Bronchus fibroblast of lung (primary cell): ENCODE measurements around the gene MYH14. TPM values are rescaled to one million over a fixed set of nuclear protein-coding genes. Genes with fewer than 3 reads are reported as not detected.

Experiments used
- total RNA-seq: library from RNA; depleted of rRNA; stranded (reverse); fragments of >200 nt; gene quantifications from 2 replicates; pipeline ENCODE4 v1.2.3, GENCODE V29; 2015

The MYH14 gene
- total RNA-seq, result not detected in 2 replicates

DNA sequence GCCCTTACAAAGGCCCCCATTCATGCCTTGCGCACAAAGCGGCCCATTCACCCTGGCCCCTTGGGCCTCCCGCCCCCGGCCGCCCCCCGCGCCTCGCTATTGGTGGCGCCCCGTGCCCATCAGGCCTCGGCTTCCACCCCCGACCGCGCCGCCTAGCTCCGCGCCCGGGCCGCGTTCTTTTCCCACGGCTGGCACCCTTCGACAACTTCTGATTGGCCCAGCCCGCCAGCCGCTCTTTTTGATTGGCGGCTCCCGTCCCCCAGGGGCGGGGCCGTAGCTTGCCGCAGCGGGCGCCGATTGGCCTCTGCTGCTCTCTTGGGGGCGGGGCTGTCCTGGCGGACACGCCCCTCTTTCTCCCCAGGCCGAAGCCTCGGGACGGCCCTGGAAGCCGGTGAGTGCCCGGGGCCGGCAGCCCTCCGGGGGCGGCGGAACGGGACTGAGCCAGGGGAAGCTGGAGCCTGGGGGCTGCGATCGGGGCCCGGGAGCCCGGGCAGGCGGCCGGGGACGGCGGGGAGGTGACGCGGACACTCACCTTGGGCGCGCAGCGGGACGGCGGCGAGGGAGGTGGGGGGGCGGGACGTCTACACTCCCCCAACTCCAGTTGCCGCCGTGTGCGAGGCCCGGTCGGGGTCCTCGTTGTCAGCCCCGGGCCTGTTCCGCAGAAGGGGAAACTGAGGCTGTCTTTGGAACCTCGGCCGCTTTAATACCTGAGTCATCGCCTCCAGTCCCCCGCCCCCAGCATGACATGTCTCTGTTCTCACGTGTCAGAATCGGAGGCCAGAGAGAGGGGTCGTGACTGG, at the start of gene MYH14:
MYH14 (plus strand) TSS at position 342 of the 800 bp plus-strand sequence. CDS start 6,744 bp downstream, outside the sequence.

DNA sequence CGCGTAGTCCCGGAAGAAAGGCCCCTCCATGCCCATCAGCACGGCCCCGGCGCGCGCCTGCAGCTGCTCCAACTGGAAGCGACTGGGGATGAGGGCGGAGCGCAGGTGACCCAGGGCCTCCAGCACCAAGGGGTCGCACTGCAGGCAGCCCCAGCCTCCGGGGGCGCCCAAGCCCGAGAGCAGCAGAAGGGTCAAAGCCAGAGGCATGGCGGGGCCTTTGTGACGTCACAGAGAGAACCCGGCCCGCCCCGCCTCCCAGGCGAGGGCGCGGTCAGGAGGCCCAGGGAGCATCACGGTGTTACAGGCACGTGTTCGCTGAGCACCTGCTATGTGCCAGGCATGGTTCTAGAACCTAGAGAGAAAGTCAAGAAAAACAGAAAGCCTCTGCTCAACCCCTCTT, 40.4 kb upstream of the MYH14 start, which contains the start of gene IZUMO2:
IZUMO2 (minus strand) TSS at position 294 of the 400 bp plus-strand sequence; CDS start at position 207, 87 bp downstream.

DNA sequence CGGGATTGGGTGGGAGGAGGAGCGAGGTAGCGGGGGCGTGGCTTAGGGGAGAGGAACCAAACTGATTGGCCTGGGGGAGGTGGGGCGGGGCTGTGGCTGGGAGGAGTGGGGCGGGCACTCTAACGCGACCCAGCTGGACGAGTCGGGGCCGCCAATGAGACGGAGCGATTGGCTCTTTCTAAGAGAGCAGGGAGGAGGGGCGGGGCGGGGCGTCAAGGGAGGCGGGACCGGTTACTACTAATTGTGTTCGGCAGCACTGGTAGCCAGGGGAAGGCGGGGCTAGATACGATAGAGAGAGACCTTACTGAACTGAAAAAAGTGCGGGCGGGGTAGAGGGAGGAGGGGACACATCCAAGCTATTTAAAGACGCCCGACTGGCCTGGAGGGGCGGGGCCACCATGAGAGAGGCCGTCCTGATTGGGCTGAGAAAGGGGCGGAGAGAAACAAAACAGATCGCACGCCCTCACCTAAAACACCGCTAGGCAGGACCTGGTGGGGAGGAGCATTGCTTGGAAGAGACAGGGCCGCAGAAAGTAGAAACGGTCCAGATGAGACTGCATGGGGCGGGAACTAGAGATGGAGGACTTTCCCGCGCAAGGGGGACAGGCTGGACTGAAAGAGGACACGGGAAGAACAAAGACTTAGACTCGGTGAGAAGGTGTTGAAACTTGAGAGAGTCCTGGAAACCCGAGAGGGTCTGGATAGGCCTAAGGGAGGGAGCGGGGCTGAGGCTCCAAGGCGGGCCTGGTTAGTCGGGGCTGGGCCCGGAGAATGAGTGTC, 125.9 kb downstream of the MYH14 start, which contains the start of gene KCNC3:
KCNC3 (minus strand) TSS at position 232 of the 780 bp plus-strand sequence. CDS start 295 bp downstream, outside the sequence.

Other genes with a start within 250 kb of the MYH14 start
- not detected in 2 replicates for gene SIGLEC11, start 242.4 kb upstream of the MYH14 start, total RNA-seq
- 25.9 and 28.2 TPM in 2 replicates for gene VRK3, start 178.2 kb upstream of the MYH14 start, total RNA-seq
- gene ZNF473, start 177.6 kb upstream of the MYH14 start, total RNA-seq, result 5.4 TPM in 2 replicates
- not detected in 2 replicates for gene IZUMO2, start 40.3 kb upstream of the MYH14 start, total RNA-seq
- not detected in 2 replicates for gene KCNC3, start 125.8 kb downstream of the MYH14 start, total RNA-seq
- 0.45 TPM in 1 of 2 replicates, not detected in the other for gene NAPSA, start 162.0 kb downstream of the MYH14 start, total RNA-seq
- 56.9 and 61.0 TPM in 2 replicates for gene NR1H2, start 172.8 kb downstream of the MYH14 start, total RNA-seq
- gene POLD1, start 180.7 kb downstream of the MYH14 start, total RNA-seq, result 65.6 and 72.8 TPM in 2 replicates
- gene SPIB, start 215.3 kb downstream of the MYH14 start, total RNA-seq, result not detected in 2 replicates
- gene MYBPC2, start 229.3 kb downstream of the MYH14 start, total RNA-seq, result not detected in 2 replicates